HL-60 (cell line): Measurements from ENCODE around the gene PAGR1.

ENCODE experiments used
- GABPA ChIP-seq: IDR thresholded peaks from 2 replicates; pipeline ENCODE4 v1.6.1; 2012; ENCODE audit warnings: low read depth
- POLR2AphosphoS5 ChIP-seq: IDR thresholded peaks from 2 replicates; pipeline ENCODE4 v1.6.1; 2012; ENCODE audit warnings: low read depth
- REST ChIP-seq: IDR thresholded peaks from 2 replicates; pipeline ENCODE4 v1.6.1; 2012; ENCODE audit warnings: low read depth; ENCODE audit not compliant: insufficient replicate concordance
- SPI1 ChIP-seq: IDR thresholded peaks from 2 replicates; pipeline ENCODE4 v1.6.1; 2012; ENCODE audit warnings: low read depth, mild to moderate bottlenecking, borderline replicate concordance
- TF ChIP-seq, protein P1 (sequence below): IDR thresholded peaks from one replicate; pipeline ENCODE4 v1.5.1; 2011; ENCODE audit warnings: low read length, control low read depth, inconsistent platforms; ENCODE audit not compliant: insufficient read depth

GRCh38 chr16:29774730-29775129, 41.2 kb upstream of the PAGR1 start:
- TF ChIP-seq, protein P1, sequence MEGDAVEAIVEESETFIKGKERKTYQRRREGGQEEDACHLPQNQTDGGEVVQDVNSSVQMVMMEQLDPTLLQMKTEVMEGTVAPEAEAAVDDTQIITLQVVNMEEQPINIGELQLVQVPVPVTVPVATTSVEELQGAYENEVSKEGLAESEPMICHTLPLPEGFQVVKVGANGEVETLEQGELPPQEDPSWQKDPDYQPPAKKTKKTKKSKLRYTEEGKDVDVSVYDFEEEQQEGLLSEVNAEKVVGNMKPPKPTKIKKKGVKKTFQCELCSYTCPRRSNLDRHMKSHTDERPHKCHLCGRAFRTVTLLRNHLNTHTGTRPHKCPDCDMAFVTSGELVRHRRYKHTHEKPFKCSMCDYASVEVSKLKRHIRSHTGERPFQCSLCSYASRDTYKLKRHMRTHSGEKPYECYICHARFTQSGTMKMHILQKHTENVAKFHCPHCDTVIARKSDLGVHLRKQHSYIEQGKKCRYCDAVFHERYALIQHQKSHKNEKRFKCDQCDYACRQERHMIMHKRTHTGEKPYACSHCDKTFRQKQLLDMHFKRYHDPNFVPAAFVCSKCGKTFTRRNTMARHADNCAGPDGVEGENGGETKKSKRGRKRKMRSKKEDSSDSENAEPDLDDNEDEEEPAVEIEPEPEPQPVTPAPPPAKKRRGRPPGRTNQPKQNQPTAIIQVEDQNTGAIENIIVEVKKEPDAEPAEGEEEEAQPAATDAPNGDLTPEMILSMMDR, result no peak
- no peak for TF ChIP-seq POLR2AphosphoS5
- no peak for TF ChIP-seq REST
- no peak for TF ChIP-seq GABPA
- TF ChIP-seq SPI1, result no peak
